ENCODE results near the gene TLK1.
"Not testable (repeated sequence)": the region's sequence is repeated elsewhere in the genome, so short reads cannot be mapped to it uniquely, and the experiment has no call there.

TLK1 gene

GRCh38 chr2:171139860-171140259, 20.8 kb downstream of the TLK1 start:
- no peak for DNase-seq

- DNase-seq = no peak
Observed at GRCh38 chr2:171136024-171136423, 24.7 kb downstream of the TLK1 start.

GRCh38 chr2:171134624-171135230, 26.0 kb downstream of the TLK1 start:
- no peak for DNase-seq

GRCh38 chr2:171132086-171132485, 28.6 kb downstream of the TLK1 start:
- no peak for DNase-seq

GRCh38 chr2:171128461-171128860, 32.2 kb downstream of the TLK1 start:
- no peak for DNase-seq

GRCh38 chr2:171124541-171124940, 36.2 kb downstream of the TLK1 start:
- DNase-seq = no peak

- DNase-seq = no peak
Observed at GRCh38 chr2:171109571-171109970, 51.1 kb downstream of the TLK1 start.

- DNase-seq = no peak
Observed at GRCh38 chr2:171109020-171109419, 51.7 kb downstream of the TLK1 start.

GRCh38 chr2:171107803-171108202, 52.9 kb downstream of the TLK1 start:
- no peak for DNase-seq

- DNase-seq = no peak
Observed at GRCh38 chr2:171104379-171104778, 56.3 kb downstream of the TLK1 start.

GRCh38 chr2:171102802-171103201, 57.9 kb downstream of the TLK1 start:
- DNase-seq = no peak

- DNase-seq = no peak
Observed at GRCh38 chr2:171100370-171100769, 60.3 kb downstream of the TLK1 start.

- no peak for DNase-seq
Observed at GRCh38 chr2:171098607-171099006, 62.1 kb downstream of the TLK1 start.

- DNase-seq = no peak
Observed at GRCh38 chr2:171095014-171095582, 65.6 kb downstream of the TLK1 start.

- not testable (repeated sequence) for DNase-seq
Observed at GRCh38 chr2:171091517-171091916, 69.2 kb downstream of the TLK1 start.

- no peak for DNase-seq
Observed at GRCh38 chr2:171089489-171089888, 71.2 kb downstream of the TLK1 start.

- no peak for DNase-seq
Observed at GRCh38 chr2:171088057-171088834, 72.4 kb downstream of the TLK1 start.

GRCh38 chr2:171087547-171087946, 73.1 kb downstream of the TLK1 start:
- no peak for DNase-seq

GRCh38 chr2:171086352-171087290, 74.1 kb downstream of the TLK1 start:
- DNase-seq = no peak

GRCh38 chr2:171084128-171084527, 76.6 kb downstream of the TLK1 start:
- DNase-seq = no peak

- DNase-seq = no peak
Observed at GRCh38 chr2:171083451-171083850, 77.2 kb downstream of the TLK1 start.

- DNase-seq = no peak
Observed at GRCh38 chr2:171081649-171082111, 79.0 kb downstream of the TLK1 start.

- no peak for DNase-seq
Observed at GRCh38 chr2:171080607-171081006, 80.1 kb downstream of the TLK1 start.
